ENCODE measurements around the gene MESP2.

- TF ChIP-seq CTCF (IDR thresholded peaks at IDR 0.05) (no peak), POLR2A (IDR thresholded peaks at IDR 0.05) (no peak)
Observed at GRCh38 chr15:89765694-89766093, 10.4 kb upstream of the MESP2 start.
